Measurements from ENCODE around the gene POGLUT2.

POGLUT2 gene

GRCh38 chr13:102751886-102752285 lies 46.9 kb downstream of the POGLUT2 start:
- Histone ChIP-seq H3K9me3 (ENCODE audit: insufficient read depth, low read length) (no peaks in the 10 kb centered on the region), H3K4me3 (ENCODE audit: low read length) (no peak overlapping the region), H3K27ac (ENCODE audit: low read length) (no peak overlapping the region), H4K20me1 (ENCODE audit: insufficient read depth, low read length) (no peaks in the 10 kb centered on the region), H3K4me1 (ENCODE audit: low read length) (no peaks in the 10 kb centered on the region), H3K4me2 (ENCODE audit: low read length) (no peak overlapping the region), H3K9ac (ENCODE audit: low read length) (no peak overlapping the region), H3K27me3 (ENCODE audit: low read depth, low read length) (no peaks in the 10 kb centered on the region), H2AFZ (ENCODE audit: low read depth, low read length) (no peak overlapping the region), H3K36me3 (replicated peaks; ENCODE audit: low read depth, low read length) (peaks cover 3% of the 10 kb centered on the region), H3K79me2 (ENCODE audit: low read length) (no peaks in the 10 kb centered on the region)
- TF ChIP-seq EZH2phosphoT487 (IDR thresholded peaks at IDR 0.05; ENCODE audit: low read depth) (no peak), CTCF (IDR thresholded peaks at IDR 0.05; ENCODE audit: low read depth, low read length) (no peak)

GRCh38 chr13:102742506-102742905 lies 56.3 kb downstream of the POGLUT2 start:
- Histone ChIP-seq H3K27ac (ENCODE audit: low read length) (no peak overlapping the region), H3K4me2 (ENCODE audit: low read length) (no peak overlapping the region), H3K79me2 (ENCODE audit: low read length) (no peaks in the 10 kb centered on the region), H3K36me3 (replicated peaks; ENCODE audit: low read depth, low read length) (no peaks in the 10 kb centered on the region), H3K9me3 (ENCODE audit: insufficient read depth, low read length) (peaks cover 8% of the 10 kb centered on the region), H3K4me3 (ENCODE audit: low read length) (no peak overlapping the region), H4K20me1 (ENCODE audit: insufficient read depth, low read length) (no peaks in the 10 kb centered on the region), H3K9ac (ENCODE audit: low read length) (no peak overlapping the region), H2AFZ (ENCODE audit: low read depth, low read length) (no peak overlapping the region), H3K27me3 (ENCODE audit: low read depth, low read length) (peaks cover 37% of the 10 kb centered on the region; the same call in 1 of the 2 replicates), H3K4me1 (ENCODE audit: low read length) (no peaks in the 10 kb centered on the region)
- TF ChIP-seq CTCF (IDR thresholded peaks at IDR 0.05; ENCODE audit: low read depth, low read length), result no peak
- no peak for TF ChIP-seq EZH2phosphoT487 (IDR thresholded peaks at IDR 0.05; ENCODE audit: low read depth)

- TF ChIP-seq CTCF (IDR thresholded peaks at IDR 0.05; ENCODE audit: low read depth, low read length), result no peak
- no peak for TF ChIP-seq EZH2phosphoT487 (IDR thresholded peaks at IDR 0.05; ENCODE audit: low read depth)
- peaks cover 40% of the 10 kb centered on the region; the same call in 1 of the 2 replicates for H3K27me3 ChIP-seq (ENCODE audit: low read depth, low read length)
- H3K9me3 ChIP-seq (ENCODE audit: insufficient read depth, low read length), result peaks cover 8% of the 10 kb centered on the region
- H2AFZ ChIP-seq (ENCODE audit: low read depth, low read length), result no peak overlapping the region
- no peak overlapping the region for H3K4me2 ChIP-seq (ENCODE audit: low read length)
- H3K36me3 ChIP-seq (replicated peaks; ENCODE audit: low read depth, low read length), result no peaks in the 10 kb centered on the region
- no peaks in the 10 kb centered on the region for H3K4me1 ChIP-seq (ENCODE audit: low read length)
- H3K9ac ChIP-seq (ENCODE audit: low read length), result no peak overlapping the region
- H3K79me2 ChIP-seq (ENCODE audit: low read length), result no peaks in the 10 kb centered on the region
- no peak overlapping the region for H3K27ac ChIP-seq (ENCODE audit: low read length)
- no peak overlapping the region for H3K4me3 ChIP-seq (ENCODE audit: low read length)
- no peaks in the 10 kb centered on the region for H4K20me1 ChIP-seq (ENCODE audit: insufficient read depth, low read length)
These were observed 56.7 kb downstream of the POGLUT2 start for GRCh38 chr13:102742101-102742500.
